Stimulated activated CD4-positive, alpha-beta T cell treated with anti-CD3 and anti-CD28 coated beads, TNF-alpha, amount 100 ng/mL, for 48 hours (primary cell): ENCODE measurements around the gene SLC6A12.
"Not testable (repeated sequence)": the region's sequence is repeated elsewhere in the genome, so short reads cannot be mapped to it uniquely, and the experiment has no call there.

ENCODE experiments used
- DNase-seq, 3 donors: peaks; one replicate each; pipeline ENCODE4 v3.0.0-alpha.2; 2020; ENCODE audit warnings: low read depth in 3 of 3

SLC6A12 gene

DNA sequence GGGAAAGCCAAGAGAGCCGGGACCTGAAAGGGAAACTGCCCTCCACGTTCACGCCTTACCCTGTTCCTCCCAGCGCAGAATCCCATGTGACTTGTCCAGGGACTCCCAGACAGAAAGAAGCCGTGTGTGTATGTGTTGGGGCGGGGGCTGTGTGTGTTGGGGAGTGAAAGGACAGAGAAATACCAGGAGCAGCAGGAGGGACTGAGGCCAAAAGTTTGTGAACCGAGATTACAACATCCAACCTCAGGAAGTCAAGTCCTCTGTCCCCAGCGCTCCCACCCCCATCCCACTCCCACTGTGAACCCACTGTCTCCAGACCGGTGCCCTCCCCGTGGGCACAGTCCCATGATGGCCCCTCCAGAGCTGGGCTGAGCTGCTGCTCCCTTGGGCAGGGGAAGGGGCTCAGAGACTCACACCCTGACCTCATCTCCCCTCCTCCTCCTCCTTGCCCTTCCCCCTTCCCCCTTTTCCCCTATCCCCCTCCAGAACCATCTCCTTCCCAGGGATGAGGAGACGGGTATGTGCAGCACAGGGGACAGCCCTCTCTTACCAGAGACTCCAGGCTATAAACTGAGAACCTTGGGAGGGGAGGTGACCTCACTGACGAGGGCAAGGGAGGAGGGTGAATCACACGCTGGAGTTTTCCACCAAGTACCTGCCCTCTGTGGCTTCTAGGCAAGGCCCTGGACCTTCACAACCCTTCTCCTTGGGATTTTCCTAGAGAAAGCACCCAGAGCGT, at the start of gene SLC6A12:
Gene SLC6A12, minus strand, starts transcription at position 155 of the 739 bp plus-strand sequence. CDS start 4,171 bp downstream, outside the sequence.
- no peak for DNase-seq

DNA sequence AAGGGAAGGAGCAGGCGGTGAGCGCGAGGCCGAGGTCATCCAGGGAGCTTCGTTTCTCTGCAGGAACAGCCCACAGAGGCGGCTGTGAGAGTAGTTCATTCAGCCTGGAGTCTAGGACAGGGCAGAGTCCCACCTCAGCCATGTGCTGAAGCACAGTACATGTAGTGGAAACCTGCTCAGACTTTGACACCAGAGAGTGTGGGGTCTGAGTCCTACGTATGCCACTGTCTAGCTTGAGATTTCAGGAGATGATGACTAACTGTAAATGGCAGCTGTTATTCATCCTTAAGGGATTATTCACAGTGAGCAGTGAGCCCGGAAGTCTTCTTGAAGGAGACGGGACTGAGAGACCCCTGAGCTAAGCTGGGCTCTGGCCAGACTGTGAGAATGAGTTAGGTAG, 49.6 kb upstream of the SLC6A12 start:
- DNase-seq, result no peak

DNA sequence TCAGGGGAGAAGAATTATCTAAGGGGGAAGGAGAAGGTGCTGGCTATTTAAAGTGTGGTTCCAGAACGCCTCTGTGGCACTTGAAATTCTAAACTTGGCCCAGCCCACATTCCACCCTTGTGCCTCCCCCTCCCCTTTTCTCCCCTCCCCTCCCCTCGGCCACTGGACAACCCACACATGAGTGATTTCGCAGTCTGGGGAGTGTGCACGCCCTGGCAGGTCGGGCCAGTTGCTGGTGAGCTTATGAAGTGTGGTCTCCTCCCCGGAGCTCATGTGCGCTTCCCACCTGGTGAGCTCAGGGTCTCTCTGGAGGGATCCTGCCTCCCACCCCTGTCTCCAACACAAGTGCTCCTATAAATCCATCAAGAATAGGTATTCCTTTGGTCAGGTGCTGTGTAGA, 48.9 kb upstream of the SLC6A12 start, which contains the start of gene SLC6A13:
Gene SLC6A13, minus strand, starts transcription at position 20 of the 400 bp plus-strand sequence. CDS start 2,784 bp downstream, outside the sequence.
- no peak for DNase-seq

DNA sequence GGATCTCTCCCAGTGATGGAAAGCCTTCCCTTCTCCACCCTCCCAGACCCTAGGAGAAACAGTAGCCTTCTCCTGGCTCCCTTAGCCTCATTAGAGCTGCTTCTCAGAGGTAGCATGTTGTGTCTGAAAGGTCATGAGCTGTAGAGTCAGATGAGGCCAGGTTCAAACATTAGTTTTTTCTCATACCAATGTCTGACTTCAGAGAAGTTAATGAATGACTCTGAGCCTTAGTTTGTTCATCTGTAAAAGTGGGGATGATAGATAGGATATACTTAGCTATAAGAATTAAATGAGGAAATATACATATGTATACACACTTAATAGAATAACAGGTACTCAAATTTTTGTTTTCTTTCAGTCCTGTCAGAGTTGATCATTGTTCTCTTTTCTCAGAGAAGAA, 48.2 kb upstream of the SLC6A12 start:
- no peak for DNase-seq

DNA sequence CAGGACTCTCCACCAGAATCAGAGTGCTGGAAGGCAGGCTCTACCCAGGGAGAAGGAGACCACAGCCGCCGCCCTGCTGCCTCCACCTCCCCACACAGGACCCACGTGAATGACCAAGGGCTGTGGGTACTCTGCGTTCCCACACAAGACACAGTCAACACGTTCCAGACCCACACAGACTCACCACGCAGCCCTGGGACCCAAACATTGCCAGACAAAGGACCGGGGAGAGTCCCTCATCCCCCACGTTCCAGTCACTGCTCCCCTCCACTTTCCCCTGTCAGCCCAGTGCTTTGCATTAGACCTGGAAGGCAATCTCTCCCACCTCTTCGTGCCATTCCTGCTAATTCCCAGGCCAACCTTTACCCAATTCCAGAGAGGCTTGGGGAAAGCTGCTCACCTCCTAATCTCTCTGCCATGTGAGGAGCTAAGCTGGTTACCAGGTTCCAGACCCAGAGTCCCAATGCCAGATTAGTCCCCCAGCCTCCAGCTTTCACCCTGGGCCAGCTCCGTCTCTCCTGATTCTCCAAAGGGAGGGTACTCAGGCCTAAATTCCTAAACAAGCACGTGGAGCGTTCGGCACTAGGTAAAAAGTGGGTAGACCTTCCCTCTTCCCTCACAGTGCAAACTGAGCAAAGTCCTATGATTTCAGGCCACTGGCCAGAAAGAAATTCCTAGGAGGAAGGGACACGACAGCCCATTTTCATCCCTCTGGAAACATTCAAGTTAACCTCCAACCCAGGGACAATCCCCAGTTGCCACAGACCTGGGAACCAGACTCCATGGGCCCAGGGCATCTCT, 43.8 kb upstream of the SLC6A12 start:
- DNase-seq, result no peak

DNA sequence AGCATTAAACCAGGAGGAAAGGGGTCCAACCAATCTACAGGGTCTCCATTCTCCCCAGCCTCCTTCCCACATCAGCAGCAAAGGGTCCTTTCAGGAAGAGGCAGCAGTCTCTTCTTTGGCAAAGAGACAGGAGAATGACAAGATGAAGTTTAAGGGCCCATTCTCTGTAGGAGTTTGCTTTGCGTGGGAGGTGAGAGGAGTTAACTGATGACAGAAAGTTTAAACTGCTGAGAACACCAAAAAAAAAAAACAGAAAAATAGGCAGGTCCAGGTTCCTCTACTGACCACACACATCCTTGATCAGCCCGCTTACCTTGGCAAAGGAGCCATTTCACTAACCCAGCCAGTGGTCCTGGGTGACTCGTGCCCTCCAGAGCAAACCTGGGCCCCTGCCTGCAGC, 43.0 kb upstream of the SLC6A12 start:
- no peak for DNase-seq

DNA sequence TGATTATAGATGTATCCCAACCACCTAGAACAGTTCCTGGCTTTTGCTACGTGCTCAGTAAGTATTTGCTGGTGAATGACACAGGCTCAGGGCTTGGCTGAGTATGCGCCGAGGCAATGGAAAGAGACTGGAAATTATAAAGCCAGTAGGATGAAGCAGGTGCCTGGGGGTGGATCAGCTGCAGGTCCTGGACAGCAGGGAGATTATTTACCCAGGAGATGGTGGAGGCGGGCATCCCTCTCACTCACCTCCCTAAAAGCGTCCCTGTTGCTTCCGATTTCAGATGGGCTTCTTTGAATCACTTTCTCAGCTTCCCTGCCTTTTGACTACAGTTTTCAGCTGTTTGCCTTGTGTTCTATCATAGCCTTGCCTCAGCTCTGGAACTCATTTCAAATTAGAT, 42.3 kb upstream of the SLC6A12 start:
- no peak for DNase-seq

DNA sequence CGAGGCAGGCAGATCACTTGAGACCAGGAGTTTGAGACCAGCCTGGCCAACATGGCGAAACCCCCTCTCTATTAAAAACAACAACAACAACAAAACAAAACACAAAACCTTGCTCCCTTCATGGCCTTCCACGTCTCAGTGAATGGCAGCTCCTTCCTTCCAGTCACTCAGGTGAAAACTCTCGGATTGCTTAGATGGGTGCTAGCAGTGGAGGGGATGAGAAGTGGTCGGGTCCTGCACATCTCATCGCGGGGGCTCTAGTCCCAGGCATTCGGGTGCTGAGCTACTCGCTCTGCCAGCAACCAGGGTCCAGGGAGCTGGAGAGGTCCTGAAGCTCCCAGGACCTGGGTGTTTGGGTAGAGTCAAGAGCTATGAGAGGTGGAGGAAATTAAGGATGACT, 41.0 kb upstream of the SLC6A12 start:
- DNase-seq, result no peak

DNA sequence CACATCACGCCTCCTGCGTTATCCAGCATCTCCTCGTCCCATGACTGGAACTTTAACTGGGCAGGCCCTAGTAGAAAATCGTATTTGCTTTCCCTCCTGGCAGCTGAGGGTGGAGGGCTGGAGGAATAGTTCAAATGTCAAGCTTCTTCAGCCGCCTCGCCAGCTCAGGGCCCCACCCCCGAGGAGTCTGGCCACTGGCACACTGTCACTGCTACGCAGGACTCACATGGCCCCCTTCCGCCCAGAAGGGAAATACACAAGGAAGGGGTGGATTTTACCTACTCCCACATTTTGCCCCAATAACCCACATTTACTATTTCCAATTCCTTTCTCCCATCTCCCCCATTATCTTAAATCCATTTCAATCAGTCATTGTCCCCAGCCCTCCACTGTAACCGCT, 40.1 kb upstream of the SLC6A12 start:
- no peak for DNase-seq

DNA sequence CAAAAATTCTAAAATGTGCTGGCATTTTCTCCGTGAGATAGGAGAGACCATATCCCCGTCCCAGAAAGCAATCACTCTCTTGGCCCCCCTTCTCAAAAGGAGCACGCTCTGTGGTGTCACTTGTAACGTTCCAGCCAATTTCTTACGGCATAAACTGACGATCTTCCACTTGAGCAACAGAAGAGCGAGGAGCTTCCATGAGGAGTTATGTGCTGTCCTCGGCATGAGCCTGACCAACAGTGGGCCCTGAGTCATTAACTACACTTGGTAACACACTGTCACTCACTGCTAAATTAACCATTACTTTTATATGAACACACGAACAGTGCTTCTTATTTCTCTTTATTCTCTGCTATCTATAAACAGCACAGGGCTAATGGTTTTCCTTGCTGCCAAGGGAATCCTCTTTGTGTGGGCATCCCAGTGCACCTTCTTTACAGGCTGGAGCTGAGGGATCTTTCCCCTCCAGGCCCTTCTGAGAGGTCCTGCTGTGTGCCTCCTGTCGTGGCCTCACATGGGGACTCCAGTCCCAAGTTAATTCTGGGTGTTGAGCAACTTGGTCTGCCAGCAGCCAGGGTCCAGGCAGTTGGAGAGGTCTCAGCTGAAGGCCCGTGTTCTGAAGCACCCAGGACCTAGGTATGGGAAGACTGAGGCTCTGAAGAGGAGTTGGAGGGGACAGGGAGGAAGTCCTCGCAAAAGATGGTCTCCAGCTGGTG, 39.3 kb upstream of the SLC6A12 start:
- no peak for DNase-seq

DNA sequence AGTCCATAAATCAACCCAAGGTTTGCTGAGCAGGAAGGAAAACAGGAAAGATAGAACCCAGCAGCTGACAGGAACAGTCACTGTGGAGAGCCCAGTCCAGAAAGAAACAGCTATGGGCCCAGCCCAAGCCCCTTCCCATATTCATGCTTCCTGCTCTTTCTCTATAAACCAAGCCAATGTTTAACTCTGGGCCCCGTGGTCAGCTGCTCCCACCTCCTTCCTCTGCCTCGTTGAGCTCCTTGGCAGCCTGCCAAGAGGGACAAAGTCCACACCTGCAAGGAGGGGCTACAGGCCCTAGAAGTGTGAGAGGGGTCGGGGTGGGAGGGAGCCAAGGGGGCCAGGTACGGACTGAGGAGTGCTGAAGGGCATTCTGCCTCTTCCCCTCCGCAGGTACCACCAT, 38.7 kb upstream of the SLC6A12 start:
- no peak for DNase-seq

DNA sequence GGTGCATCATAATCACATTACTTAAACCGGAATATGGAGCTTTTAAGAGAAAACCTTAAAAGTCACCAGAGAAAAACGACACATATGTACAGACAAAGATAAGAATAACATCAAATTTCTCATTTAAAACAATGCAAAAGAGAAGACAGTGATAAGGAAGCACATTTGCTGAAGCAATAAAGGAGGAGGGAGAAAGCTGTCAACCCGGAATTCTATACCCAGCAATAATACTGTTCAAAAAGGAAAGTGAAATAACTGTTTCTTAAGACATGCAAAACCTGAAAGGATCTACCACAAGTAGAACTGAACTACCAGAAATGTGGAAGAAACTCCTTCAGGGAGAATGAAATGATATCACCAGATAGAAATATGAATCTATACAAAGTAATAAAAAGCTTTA, 33.3 kb upstream of the SLC6A12 start:
- DNase-seq, result no peak

DNA sequence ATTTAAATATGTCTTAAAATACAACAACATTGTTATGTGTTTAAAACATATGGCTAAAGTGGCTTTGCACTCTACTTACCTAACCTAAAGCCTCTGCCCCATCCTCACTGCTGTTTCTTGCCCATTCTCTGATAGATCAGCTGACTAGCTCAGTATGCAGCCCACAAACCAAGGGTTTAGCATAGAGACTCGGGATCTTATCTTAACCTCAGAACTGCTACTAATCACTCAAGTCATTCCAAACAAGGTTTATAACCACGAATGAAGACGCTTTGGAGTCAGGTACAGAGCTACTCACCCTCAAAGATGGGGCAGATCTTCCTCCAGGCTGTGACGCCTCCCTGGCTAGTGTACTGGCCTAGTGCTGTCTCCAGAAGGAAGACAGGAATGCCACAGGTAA, 29.4 kb upstream of the SLC6A12 start:
- DNase-seq, result no peak

DNA sequence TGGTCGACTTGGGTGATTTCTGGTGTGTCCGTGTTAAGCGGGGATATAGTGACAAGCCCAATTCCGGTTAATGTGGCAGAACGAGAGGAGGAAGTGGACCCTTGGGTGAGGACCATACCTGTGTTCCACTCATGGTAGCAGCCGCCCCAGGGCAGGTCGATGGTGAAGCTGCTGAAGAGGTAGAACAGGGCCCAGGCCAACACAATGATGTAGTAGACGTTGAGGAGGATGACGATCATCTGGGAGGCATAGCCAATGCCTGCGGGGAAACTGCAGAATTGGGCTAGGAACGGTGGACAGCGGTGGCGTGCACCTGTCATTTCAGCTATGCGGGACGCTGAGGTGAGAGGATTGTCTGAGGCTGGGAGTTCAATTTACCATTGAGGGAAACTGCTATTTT, 28.5 kb upstream of the SLC6A12 start:
- DNase-seq, result no peak

DNA sequence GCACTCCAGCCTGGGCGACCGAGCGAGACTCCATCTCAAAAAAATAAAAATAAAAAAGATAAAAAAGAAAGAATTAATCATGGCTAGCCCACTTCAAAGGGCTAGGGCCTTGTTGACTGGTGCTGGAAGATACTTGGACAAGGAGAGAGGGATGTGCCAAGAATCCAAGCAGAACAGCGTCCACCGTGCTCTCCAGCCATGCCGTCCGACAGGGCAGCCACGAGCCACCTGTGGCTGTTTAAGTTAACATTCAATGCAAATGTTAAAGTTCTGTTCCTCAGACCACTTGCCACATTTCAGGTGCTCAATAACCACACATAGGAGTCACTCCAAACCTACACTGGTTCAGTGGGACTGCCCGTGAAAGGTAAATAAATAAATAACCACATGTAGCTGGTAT, 27.3 kb upstream of the SLC6A12 start:
- DNase-seq, result no peak

DNA sequence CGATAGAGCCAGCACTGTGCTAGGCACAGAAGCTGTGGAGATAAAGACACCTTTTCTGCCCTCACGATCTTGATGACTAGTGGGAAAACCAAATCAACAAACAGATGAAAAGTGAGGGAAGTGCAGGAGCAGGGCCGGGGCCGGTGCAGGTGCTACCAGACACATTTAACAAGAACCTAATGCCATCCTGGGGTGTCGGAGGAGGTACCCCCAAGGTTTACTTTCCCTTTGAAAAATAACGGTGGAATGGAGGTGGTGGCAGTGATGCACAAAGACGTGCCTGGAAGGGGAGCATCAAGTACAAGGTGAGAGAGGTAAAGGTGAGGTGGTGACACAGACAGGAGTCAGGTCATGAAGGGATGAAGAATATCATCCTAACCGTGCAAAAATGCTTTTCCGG, 26.6 kb upstream of the SLC6A12 start:
- DNase-seq, result no peak

DNA sequence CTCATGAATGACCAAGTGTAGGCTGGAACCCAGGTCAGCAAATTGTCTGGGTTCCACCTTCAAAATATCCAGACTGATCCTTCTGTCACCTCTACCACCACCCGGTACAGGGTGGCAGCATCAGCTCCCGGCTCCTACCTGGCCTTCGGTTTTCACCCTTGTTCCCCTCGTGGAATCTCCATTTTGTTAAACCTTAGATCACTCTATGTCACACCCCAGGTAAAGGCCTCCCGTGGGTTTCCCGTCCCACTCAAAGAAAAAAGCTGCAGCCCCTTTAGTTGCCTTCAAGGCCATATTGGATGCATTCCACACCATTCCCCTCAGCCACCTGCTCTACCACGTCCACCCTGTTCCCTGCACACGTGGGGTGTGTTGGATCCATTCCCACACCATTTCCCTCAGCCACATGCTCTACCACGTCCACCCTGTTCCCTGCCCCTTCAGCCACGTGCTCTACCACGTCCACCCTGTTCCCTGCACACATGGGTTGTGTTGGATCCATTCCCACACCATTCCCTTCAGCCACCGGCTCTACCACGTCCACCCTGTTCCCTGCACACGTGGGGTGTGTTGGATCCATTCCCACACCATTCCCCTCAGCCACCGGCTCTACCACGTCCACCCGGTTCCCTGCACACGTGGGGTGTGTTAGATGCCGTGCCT, 24.9 kb upstream of the SLC6A12 start:
- no peak for DNase-seq

DNA sequence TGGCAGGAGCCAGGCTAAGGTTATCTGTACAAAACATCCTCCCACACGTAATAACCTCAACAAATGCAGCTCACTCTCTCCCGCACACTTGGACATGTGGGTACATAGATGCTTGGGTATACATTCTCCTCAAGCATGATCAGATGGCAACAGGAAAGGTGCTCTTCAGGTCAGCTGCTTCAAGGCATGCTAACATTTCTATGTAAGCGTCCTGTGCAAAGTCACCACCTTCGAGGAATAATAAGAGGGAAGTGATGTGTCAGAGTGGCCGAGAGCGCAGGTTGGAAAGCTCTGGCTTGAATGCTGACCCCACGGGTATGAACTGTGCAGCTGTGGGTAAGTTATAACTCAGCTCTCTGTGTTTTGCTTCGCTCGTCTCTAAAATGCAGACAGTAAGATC, 24.2 kb upstream of the SLC6A12 start:
- DNase-seq, result no peak

DNA sequence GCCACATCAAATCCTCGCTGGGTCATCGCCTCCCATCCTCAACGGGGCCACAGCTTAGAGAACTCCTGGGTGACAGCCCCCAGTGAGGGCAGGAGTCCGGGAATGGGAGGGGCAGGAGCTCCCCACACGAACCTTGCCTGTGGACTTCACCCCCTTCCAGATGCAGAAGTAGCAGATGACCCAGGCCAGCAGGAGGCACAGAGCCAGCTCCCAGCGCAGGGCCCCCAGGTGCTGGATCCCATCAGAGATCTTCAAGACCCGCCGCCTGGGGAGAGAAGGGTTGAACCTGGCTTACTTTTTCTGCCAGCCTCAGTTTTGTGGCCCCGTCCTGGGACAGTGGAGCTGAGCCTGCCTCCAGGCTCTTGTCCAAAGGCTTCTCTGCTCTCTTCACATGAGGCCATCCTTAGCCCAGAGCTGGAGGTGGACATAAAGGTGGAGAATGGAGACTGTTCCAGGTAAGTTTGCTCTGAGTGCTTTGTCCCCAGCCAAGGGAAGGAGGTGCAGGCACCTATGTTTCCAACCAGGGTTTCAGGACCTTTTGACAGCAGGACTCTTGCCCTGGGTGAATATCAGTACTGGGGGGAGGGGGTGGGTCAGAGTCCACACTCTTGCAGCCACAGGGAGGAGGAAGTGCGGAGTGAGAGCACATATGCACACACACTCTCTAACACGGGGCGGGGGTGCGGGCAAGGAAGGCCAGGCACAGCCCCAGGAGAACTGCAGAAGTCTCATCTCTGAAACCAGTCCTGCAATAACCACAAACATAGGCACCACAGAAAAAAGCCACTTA, 23.3 kb upstream of the SLC6A12 start:
- DNase-seq, result no peak

DNA sequence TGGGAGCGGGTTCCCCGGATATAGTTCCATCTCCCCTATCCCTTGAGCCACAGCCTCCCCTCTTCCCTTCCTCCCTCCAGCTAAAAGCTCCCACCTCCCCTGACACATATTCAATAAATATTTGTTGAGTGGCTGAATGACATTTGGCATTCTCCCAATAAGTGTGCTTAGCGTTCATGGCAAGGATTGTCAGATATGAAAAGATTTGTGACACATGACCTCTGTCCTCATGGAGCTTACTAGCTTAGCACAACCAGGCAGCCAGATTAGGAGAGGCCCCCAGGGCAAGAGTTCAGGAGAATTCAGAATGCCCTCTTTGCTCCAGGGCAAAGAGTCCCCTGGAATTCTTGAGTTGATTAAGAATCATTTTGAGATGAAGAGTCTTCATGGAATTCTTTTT, 22.5 kb upstream of the SLC6A12 start:
- no peak for DNase-seq

DNA sequence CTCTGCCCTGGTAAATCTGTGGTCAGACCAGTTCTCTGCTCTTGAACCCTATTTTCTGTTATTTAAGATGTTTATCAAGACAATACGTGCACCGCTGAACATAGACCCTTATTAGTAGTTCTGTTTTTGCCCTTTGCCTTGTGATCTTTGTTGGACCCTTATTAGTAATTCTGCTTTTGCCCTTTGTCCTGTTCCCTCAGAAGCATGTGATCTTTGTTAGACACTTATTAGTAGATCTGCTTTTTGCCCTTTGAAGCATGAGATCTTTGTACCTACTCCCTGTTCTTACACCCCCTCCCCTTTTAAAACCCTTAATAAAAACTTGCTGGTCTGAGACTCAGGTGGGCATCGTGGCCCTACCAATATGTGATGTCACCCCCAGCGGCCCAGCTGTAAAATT, 22.0 kb upstream of the SLC6A12 start:
- not testable (repeated sequence) for DNase-seq
